Epithelial cell of prostate (primary cell): Measurements from ENCODE around the gene SECTM1.

Source experiments
- DNase-seq: peaks from one replicate; pipeline ENCODE4 v3.0.0-alpha.2; 2011; ENCODE audit warnings: low read depth, low spot score
- H3K27ac ChIP-seq: fragments of 450-650 bp; 2 replicates; pipeline ENCODE4 v1.5.1; 2017; ENCODE audit warnings: mild to moderate bottlenecking

SECTM1 gene

DNA sequence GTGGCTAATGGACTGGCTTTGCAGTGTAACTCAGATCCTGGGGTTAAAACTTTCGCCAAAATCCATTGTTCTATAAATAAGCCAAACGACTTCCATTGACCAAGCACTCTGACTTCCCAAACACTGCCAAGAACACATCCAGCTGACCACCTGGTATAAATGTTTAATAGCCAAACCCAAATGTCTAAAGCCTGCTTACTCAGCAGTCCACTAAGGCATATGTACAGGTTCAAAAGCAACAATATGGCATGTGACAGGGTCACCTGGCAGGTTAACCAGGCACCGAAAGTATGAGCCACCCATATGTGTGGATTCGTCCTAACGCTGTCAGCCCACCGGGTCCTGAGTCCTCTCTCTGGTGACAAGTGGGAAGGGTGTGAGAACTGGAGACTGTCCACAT, 62.2 kb downstream of the SECTM1 start:
- peak overlapping the region; percentile 92 for H3K27ac ChIP-seq
- no peak for DNase-seq
